ENCODE data around the gene RBM6.
A peak's percentile ranks its signal among the peaks of the same experiment; 100 is the strongest.

Gene RBM6

DNA sequence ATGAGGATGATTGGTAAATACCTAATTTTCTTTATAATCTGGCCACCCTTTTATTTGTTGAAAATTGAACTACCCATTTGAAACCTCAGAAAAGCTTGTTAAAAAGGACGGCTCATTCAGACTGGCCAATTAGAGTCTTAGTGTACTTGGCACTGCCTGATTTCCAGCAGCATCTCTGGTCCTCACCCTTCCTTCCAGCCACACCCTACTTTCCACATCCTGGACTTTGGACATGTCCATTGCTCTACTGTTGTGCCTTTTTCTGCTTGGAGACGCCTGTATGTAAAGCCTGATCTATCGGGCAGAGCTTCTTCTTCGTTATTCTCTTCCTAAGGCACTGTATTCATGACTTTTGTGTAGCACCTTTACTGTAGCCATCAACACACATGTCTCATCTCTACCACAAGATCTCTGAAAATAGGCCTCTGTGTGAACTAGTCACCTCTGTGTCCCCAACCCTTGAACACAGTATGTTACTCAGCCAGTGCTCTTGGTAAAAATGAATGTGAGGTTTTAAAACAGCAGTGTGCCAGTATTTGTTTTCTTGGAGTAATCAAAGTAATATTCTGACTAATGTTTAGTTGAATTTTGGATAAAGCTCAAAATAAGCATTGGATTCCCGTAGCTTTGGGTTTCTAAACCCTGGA lies 155.5 kb downstream of the RBM6 start:
- DNase-seq: no peak

DNA sequence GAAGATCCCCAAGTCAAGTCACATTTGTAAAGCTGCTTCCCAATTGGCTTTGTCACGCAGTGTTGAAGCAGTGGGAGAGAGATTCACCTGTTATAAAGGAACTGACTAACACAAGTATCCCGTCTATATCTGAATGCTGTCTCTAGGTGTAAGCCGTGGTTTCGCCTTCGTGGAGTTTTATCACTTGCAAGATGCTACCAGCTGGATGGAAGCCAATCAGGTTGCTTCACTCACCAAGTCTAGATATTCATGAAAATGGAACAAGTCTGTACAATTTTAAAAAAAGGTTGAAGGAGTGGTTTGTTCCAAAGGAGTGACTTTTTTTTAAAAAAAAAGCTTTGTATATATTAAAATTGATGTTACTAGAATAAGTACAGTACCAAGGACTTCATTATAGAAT lies 160.4 kb downstream of the RBM6 start:
- no peak for DNase-seq

DNA sequence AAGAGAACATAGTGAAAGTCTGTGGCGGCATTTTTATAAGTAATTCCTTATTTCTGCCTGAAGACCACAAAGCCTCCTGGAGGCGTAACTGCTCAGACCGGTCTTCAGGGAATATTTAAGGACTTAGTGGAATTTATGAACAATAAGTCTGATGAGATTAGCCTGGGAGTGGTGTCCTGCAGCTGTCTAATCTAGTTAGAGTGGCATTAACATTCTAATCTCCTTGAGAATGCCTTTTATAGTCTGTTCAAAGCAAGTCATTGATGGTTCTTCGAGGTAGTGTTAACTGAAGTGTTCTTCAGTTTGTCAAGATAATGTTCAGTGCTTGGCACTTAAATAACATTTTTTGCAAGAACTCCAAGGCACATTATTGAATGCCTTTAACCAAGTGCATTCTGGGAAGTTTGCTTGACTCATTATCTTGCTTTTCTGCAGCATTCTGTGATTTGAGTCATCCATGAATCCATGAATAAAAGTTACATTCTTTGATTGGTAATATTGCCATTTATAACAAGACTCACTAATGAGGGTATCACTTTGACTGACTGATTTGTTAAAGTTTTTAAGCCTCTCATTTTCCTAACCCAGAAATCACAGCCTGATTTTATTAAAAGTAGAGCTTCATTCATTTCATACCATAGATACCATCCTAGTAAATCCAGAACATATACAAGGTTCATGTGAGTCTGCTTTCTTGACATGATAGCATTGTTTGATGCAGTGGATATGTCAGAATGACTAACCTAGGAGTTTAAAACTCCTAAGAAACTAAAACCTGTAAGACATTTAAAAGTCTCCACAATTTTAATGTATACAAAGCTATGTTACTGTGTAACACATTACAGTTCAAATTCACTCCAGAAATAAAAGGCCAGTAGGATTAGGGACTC lies 161.3 kb downstream of the RBM6 start:
- DNase-seq: no peak

DNA sequence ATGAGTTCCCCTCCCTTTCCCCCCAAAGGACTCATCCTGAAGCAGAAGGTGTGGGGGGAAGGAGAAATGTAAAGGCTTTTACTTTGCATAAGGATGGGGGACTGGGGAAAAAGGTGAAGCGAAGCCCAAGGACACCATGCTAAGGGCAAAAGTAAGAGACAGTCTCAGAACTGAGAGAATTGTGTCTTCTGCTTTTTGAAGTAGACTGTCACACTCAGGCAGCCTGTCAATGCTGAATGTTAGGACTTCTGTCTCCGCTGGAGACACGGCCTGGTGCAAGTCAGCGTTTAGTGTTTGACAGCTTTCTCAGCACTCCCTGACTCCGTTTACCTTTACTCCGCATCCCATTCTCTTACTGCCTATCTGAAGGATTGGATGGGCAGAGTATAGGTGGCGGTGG lies 162.6 kb downstream of the RBM6 start:
- no peak for DNase-seq

DNA sequence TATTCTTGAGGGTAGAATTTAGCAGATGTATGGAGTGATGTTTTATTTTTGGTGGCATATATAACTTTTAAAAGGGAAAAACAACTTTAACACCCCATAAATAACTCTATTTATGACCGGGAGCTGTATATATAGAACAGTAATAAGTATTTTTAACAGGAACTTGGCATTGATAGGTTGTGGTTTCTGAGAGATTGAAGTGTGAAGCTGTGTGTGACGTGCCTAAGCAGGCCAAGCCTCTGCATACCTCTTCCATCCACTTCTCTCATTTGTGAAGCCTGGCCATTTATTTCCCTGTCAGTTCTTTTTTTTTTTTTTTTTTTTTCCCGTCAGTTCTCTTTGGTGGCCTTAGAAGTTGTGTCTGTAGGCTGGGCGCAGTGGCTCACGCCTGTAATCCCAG lies 171.8 kb downstream of the RBM6 start:
- no peak for DNase-seq

DNA sequence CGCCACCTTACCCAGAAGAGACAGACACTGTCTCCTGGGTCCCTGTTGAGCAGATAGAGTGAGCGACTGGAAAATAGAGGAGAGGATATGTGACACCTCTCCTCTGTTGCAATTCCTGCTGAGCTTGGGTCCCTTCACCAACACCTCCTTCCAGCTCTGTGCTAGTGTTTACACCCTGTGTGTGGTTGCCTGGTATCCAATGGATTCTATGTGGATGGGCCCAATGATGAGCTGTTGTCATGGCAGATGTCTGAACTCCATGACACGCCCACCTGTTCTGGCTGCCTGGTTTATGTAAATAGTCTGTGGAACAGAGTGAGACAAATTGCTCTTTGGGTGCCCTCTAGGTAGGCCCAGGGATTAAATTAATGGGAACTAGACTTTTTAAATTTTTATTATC lies 172.5 kb downstream of the RBM6 start:
- DNase-seq: no peak

DNA sequence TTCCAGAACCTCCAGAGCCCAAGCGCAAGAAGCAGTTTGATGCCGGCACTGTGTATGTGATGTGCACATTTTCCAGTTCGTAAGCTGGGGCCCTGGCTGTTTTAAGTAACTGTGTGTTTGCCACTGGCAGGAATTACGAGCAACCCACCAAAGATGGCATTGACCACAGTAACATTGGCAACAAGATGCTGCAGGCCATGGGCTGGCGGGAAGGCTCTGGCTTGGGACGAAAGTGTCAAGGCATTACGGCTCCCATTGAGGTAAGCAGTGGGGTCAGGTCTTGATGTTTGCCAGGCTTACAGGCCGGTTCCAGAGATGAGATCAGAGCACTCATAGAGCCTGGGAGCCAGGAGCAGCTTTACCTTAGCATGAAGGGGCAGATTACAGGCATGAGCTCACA lies 177.2 kb downstream of the RBM6 start:
- no peak for DNase-seq

DNA sequence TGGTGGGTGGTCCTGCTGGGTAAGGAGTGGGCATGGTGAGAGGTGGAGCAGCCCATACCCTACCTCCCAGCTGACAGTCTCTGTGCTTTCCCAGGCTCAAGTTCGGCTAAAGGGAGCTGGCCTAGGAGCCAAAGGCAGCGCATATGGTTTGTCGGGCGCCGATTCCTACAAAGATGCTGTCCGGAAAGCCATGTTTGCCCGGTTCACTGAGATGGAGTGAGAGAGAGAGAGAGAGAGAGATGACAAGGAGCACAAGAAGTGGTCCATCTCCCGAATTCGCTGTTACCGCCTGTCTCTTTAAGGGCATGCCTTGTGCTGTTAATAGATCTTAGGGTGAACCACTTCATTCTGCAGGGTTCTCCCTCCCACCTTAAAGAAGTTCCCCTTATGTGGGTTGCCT lies 178.3 kb downstream of the RBM6 start:
- no peak for DNase-seq

DNA sequence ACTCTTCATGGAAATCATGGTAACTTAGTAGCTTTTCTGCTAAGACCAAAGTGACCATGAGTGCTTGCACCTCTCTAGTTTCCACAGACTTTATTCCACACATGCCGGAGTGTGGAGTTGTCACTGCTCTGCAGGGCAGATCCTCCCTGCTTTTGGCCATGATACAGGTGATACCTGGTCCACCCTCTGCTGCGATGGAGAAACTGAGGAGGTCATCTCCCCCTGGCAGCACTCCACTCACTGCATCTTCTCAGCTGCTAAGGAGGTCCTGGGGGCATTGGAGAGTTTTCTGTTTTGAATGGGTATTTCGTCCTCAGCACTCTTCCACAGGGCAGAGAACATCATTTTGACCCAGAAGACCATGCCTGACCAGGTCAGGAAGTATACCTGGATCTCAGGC lies 179.8 kb downstream of the RBM6 start:
- DNase-seq: no peak

DNA sequence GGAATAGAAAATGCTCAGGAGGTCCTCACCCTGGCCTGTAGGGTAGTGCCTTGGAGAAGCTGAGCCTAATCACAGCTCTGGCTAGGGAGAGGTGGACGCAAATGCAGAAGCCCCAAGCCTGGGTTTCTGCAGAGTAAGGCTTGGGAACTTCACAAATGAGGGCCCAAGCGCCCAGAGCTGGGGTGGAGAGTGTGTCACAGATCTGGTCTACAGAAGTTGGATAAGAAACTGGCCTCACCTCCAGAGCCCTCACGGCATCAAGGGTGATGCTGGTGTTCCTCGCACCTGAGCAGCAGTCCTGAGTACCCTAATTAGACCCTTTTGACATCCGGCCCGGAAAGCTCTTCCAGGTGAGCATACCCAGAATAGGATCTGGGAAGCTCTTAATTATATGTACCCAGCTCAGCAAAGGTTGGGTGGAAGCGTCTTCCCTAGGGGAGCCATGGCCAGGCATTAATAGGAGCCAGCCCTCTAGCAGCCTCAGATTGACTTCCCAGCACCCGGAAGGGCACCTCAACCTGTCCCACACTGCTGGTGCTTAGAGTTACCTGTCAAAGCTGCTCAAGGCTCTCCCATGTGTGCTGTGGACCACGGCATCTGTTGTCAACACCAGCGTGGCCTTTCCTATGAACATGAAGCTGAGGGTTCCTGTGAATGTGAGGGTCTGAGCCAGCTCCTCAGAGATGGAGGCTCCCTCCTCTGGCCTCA lies 180.6 kb downstream of the RBM6 start:
- DNase-seq: no peak

DNA sequence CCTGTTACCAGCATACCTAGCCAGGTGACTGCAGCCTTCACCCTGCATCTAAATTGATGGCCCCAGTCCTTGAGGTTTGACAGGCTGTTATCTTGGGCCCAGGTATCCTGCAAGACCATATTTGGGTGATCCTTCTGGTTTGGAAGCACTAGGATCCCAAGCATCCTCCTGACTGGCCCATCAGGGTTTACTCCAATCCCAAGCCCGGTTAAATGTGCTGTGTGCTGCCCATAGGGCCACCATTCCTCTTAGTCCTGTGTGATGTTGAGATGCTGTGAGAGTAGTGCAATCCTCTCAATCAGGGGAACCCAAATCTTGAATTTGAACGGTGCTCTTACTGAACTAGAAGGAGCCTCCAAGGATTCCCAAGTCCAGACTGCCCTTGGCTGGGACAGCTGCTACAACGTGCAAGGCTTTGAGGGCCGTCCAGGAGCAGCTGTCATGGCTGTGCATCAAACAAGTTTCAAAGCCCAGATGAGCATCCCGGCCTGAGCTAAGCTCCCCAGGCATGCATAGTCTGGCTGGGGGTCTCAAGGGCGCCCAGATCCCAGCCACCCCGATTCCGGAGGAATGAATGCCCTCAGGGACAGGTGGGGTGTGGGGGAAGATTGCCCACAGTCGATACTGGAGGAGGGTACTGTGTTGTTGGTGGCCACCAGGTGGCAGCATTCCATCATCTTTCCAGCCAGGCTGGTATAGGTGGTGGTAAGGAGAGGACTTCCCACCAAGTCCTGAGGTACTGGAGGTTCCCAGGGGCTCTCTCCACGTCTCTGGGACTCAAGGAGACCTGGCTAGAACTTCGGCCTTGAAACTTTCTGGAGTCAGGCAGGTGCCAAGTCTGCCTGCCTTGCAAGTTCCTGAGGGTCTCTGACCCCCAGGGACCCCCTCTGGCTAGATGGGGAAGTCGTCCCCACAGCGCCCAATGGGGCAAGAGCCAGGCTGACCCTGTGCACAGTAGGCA lies 181.4 kb downstream of the RBM6 start:
- DNase-seq: peak; percentile 72

DNA sequence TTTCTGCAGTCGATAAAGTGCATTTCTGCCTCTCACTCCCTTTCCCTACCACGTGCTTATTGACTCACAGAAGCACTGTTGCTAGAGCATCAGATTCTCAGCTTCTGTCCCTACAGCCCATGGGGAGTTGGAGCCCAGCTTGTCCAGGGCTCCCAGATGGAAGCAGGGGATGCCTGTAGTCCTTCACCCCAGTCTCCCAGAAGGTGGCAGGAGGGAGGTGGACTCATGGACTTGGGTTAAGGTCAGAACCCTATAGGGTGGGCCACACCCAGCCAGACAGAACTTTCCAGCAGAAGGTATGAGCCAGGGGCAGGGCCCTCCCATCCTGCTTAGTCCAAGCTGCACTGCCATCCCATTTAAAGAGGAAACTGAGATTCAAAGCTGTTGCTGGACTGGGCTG lies 182.1 kb downstream of the RBM6 start:
- DNase-seq: no peak

DNA sequence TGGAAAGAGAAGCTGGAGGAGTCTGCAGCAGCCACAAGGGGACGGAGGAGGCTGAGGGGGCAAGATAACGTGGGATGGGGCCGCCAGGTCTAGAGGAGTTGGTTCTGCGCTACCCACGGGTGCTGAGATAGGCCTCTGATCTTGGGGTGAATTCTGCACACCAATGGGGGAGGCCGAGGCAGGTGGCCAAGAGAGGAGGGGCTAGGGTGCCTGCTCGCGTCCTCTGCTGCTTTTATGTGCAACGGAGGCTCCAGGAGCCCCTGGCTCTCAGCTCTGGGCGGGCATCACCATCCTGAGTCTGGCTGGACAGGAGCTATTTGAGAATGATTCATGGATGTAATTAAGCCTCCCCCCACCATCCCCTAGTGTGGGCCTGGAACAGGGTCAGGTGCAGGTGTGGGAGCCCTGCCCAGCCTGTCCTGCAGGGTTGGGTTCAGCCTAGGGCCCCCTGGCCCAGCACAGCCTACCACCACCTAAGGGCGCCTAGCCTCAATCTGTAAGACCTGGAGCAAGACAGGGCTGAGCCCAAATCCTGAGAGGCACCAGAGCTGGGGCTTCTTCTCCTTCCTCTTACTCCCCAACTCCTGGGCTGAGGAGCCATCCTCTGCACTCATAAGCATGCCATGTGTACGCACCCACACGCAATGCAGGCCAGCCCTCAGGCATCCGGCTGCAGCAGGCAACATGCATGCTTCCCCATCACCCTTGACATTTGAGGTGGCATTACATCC lies 182.9 kb downstream of the RBM6 start:
- DNase-seq: no peak

DNA sequence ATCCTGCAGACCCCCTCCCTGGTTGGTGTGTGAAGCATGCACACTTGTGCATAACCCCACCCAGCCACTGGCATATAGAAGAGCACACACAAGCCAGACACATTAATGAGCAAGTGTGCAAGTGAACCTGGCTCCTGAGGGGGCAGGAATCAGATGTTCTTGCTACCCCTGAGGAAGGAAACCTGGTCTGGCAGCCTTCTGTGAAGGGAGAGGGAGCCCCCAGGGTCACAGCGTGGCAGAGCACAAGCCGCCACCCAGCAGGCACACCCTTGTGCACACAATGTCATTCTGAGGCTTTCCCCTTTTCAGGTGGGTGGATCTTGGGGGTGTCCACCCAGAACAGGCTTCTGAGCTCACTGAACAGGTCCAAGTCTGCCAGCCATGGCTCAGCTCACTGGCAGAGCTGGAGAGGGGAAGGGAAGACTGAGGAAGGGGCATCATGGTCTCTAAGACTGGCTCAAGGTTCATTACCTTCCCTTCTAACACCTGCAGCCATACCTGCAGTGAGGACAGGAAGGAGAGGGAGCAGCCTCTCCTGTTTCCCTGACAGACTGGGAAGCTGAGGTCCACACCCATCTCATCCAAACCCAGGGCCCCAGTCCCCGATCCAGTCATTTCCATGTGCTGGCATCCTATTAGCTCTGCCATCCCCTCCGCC lies 183.6 kb downstream of the RBM6 start:
- no peak for DNase-seq

DNA sequence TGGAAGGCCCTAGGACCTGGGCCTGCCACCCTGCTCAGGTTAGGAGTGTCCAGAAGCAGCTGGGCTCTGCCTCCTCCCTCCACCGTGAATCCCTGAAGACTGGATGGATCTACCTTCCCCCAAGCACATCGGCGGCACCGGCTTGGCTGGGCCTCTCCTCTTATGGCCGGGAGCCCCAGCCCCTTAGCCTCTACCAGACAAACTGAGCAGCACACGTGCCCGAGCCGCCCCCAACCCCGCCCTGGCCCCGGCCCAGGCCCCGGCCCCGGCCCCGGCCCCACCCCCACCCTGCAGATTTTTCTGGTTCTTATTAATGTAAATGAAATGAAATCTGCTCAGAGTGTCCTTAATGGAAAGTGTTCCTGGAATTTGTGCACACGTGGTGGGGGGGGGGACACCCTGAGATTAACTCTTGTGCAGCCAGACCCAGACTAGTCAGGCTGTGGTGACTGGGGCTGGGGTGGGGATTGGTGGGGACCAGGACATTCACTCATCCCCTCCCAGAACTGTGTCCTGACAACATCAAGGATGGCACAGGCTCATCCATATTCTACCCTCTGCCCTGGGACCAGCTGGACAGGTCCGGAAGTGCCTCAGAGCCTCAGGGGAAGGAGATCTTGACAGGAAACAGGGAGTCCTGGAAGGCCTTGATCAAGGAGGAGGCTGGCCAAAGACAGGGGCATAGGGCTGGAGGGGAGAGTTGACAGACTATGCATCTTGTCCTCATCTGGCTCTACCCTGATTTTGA lies 184.3 kb downstream of the RBM6 start:
- no peak for DNase-seq

DNA sequence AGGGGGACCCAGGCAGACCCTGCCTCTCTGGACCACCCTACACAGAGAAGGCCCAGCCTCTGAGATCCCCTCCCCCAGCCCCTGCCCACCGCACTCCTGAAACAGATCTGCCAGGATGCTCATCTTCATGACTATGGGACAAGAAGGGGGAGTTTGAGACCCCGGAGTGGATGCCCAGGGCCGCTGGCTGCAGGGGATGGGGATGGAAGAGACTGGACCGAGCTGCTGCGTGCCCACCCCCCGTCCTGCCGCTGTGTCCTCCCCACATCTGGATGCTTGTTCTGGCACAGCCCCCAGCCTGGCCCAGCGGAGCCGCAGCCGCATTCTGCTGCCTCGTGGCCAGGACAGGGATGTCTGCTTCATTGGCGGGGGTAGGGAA lies 184.8 kb downstream of the RBM6 start:
- DNase-seq: no peak

DNA sequence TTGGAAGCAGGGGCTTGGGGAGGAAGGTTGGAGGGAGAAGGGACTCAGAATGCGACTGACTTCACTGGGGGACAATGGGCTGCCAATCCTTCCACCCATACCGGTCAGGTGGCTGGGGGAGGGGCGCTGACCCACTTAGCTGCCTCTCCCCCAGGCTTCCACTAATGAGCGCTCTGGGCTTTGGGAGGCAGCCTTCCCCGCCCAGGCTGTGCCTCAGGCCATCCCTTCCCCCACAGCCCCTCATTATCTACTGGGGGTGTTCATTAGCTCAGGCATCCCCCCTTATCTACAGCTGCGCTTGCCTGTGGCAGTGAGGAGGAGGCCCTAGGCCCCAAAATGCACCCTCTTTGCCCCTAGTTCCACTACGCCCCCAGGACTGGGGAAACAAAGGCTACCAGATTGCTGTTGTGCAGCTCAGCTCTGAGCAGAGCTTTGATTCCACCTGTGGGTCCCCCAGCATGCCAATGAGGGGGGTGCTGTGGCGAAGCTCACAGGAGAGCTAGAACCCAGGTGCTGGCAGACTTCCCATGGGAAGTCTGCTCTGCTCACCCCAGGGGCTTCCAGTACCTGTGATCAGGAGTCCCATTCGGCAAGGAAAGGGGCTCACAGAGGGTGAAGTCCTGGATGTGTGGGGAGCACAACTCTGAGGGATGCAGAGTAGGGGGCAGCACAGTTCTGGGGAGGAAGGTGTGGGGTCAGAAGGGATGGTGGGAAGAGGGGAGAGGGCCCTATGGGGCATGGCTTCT lies 185.8 kb downstream of the RBM6 start:
- DNase-seq: no peak

DNA sequence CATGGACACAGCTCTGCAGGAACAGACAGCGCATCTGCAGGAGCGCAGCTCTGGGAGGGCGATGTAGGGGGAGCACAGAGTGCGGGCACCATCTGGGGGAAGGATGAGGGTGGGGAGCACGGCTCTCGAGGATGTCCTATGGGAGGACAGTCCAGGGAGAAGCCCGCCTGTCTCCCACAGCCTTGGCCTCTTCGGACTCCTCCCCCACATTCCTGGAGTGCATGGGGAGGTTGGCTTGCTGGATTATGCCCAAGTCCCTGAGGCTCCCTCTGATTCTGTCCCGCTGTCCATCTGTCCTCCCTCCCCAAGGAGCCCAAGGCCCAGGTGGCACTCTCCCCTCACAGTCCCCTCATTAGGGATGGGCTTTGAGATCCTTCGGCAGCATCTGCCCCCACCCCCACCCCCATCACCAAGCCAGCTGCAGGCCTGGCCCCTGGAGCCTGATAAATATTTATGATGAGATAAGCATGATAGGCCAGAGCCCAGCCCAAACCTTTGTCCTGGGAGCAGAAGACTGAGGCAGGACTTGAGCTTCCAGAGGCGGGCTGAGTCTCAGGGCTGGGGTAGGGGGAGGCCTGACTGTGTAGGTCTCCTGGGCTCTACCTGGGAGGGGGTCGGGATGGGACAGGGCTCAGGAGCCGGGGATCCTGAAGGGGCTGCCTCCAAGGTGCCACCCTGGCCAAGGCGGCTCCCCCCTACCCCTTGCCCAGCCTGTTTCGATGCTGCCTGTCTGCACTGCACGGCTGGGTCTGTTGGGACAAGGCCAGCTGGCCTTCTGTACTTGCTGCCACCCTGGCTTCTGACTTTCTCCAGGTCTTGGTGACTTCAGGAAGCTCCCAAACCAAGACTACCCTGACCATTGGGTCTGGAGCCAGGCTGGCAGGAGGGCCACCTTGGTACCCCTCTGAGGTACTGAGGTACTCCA lies 186.6 kb downstream of the RBM6 start:
- DNase-seq: no peak

All from activated CD4-positive, alpha-beta T cell treated with anti-CD3 and anti-CD28 coated beads, Interleukin-2, amount 50 U/mL, for 1 hour (primary cell).